Bronchial epithelial cell (primary cell): ENCODE results near the gene ATP5MK. TPM values are rescaled to one million over a fixed set of nuclear protein-coding genes. Genes with fewer than 3 reads are reported as not detected.

Experiments
- DNase-seq: peaks from one replicate; pipeline ENCODE4 v3.0.0-alpha.2; 2010; ENCODE audit warnings: low read depth
- FAIRE-seq: peaks from 2 replicates; lab custom pipeline; 2011; peaks lifted over from hg19 to GRCh38; lab: Jason Lieb, UNC
- H3K27me3 ChIP-seq: 2 replicates; pipeline ENCODE4 v1.5.1; 2011; ENCODE audit warnings: low read length; ENCODE audit not compliant: control insufficient read depth, insufficient read depth
- H3K36me3 ChIP-seq: 2 replicates; pipeline ENCODE4 v1.5.1; 2011; ENCODE audit warnings: low read length; ENCODE audit not compliant: control insufficient read depth, insufficient read depth
- H3K4me3 ChIP-seq: 2 replicates; pipeline ENCODE4 v1.5.1; 2011; ENCODE audit warnings: mild to moderate bottlenecking, low read depth, low read length, control low read depth
- total RNA-seq: library from RNA; depleted of rRNA; stranded (reverse); fragments of >200 nt; gene quantifications from 2 replicates; pipeline ENCODE4 v1.2.1, GENCODE V29; 2014
- TF ChIP-seq, protein P1 (sequence below): IDR thresholded peaks from 2 replicates; pipeline ENCODE4 v1.5.1; 2011; ENCODE audit warnings: mild to moderate bottlenecking, moderate library complexity, low read length, control low read depth, inconsistent platforms; ENCODE audit not compliant: insufficient read depth, severe bottlenecking

ATP5MK gene
- total RNA-seq, 1 donor from 2014 or later, result 131 TPM

DNA sequence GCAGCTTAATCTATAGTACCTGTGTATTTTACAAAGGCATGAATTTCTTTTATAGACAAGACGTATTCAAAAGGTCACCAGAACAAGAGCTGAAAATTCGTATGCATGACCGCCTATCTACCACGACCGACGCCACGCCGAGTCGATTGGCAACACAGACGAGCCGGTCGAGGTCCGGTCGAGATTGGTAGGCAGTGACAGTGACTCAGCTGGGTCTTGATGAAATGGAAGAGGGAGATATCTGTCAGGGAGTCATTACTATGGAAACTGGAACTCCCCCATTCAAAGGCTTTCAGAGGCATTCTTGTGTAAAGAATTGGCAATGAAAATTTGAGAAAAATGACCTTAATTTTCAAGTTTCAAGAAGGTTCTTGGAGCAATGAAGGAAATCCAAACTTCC, 2.1 kb downstream of the ATP5MK start:
- Histone ChIP-seq H3K27me3 (no peaks in the 10 kb centered on the region), H3K36me3 (peaks cover 10% of the 10 kb centered on the region), H3K4me3 (no peak overlapping the region)
- FAIRE-seq, result no peak
- no peak for DNase-seq
- TF ChIP-seq, protein P1, sequence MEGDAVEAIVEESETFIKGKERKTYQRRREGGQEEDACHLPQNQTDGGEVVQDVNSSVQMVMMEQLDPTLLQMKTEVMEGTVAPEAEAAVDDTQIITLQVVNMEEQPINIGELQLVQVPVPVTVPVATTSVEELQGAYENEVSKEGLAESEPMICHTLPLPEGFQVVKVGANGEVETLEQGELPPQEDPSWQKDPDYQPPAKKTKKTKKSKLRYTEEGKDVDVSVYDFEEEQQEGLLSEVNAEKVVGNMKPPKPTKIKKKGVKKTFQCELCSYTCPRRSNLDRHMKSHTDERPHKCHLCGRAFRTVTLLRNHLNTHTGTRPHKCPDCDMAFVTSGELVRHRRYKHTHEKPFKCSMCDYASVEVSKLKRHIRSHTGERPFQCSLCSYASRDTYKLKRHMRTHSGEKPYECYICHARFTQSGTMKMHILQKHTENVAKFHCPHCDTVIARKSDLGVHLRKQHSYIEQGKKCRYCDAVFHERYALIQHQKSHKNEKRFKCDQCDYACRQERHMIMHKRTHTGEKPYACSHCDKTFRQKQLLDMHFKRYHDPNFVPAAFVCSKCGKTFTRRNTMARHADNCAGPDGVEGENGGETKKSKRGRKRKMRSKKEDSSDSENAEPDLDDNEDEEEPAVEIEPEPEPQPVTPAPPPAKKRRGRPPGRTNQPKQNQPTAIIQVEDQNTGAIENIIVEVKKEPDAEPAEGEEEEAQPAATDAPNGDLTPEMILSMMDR, result no peak

DNA sequence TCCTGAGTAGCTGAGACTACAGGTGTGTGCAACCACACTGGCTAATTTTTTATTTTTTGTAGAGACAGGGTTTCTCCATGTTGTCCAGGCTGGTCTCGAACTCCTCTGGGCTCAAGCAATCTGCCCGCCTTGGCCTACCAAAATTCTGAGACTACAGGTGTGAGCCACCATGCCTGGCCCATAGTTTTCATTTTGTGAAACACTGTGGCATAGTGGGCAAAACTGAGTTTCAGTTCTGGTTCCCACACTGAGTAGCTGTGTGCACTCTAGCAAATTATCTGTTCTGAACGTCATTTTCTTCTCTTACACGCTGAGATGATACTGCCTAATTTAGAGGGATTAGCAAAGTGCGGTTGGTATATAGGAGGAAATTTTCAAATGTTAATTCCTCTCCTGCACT, 13.5 kb downstream of the ATP5MK start:
- H3K27me3 ChIP-seq, result no peaks in the 10 kb centered on the region
- no peak for DNase-seq
- TF ChIP-seq, protein P1, result no peak
- H3K4me3 ChIP-seq, result no peak overlapping the region
- FAIRE-seq, result no peak
- no peaks in the 10 kb centered on the region for H3K36me3 ChIP-seq

DNA sequence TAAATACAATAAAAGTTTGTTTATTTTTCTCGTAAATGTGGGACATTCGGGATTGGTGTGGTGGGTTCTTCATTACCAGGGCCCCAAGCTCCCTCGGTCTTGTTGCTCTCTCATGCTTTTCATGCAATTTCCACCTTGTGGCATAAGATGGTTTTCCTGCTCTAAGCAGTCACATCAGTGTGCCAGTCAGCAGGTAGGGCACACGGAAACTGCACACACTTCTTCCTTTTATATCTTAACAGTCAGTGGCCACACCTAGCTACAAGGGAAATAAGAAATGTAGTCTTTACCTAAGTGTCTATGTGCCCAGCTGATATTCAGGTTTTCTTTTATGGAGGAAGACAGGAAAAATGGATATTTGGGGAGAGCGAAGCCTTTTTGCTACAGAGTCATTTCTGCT, 22.0 kb downstream of the ATP5MK start:
- Histone ChIP-seq H3K36me3 (no peaks in the 10 kb centered on the region), H3K27me3 (no peaks in the 10 kb centered on the region), H3K4me3 (no peak overlapping the region)
- DNase-seq, result no peak
- FAIRE-seq, result no peak
- TF ChIP-seq, protein P1, result no peak

DNA sequence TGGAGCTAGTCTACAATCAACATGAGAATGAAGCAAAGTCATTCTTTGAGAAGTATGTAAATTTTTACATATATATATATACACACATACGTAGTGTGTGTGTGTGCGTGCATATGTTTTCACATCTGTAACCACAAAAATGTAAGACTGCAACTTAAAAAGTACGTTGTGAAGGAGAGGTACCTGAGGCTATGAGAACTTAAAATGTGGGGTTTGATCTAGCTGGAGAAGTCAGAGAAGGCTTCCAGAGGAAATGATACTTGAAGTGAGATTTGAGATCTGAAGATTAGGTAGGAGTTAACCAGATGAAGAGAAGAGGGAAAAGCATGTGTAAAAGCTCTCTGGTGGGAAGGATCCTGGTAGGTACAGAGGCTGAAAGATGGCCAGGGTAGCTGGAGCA, 22.7 kb downstream of the ATP5MK start:
- FAIRE-seq (peak; percentile 77), DNase-seq (no peak)
- TF ChIP-seq, protein P1, result no peak
- no peaks in the 10 kb centered on the region for H3K36me3 ChIP-seq
- H3K4me3 ChIP-seq, result no peak overlapping the region
- H3K27me3 ChIP-seq, result no peaks in the 10 kb centered on the region

DNA sequence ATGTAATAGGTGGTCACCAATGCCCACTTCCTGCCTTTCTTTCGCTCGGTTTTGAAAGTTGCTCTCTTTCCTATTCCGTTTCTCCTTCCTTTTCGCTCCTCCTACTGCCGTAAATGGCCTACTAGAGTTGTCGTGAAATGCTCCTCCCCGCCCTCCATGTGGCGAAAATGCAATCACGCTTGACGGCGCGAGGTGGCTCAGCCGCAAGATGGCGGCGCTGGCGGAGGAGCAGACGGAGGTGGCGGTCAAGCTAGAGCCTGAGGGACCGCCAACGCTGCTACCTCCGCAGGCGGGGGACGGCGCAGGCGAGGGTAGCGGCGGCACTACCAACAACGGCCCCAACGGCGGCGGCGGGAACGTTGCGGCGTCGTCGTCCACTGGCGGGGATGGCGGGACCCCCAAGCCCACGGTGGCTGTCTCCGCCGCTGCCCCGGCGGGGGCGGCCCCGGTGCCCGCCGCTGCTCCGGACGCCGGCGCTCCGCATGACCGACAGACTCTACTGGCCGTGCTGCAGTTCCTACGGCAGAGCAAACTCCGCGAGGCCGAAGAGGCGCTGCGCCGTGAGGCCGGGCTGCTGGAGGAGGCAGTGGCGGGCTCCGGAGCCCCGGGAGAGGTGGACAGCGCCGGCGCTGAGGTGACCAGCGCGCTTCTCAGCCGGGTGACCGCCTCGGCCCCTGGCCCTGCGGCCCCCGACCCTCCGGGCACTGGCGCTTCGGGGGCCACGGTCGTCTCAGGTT, 28.3 kb downstream of the ATP5MK start, which contains the start of gene TAF5:
TSS of gene TAF5 (plus strand) at position 195 of the 737 bp plus-strand sequence. CDS start at position 209, 14 bp downstream.
- TF ChIP-seq, protein P1, result no peak
- H3K36me3 ChIP-seq, result no peaks in the 10 kb centered on the region
- no peaks in the 10 kb centered on the region for H3K27me3 ChIP-seq
- DNase-seq, result peak; percentile 89
- H3K4me3 ChIP-seq, result peak within 1 kb of the TSS; percentile 68
- no peak for FAIRE-seq
